ENCODE measurements around the gene TJP2.
"Not testable (repeated sequence)": the region's sequence is repeated elsewhere in the genome, so short reads cannot be mapped to it uniquely, and the experiment has no call there.

The TJP2 gene

DNA sequence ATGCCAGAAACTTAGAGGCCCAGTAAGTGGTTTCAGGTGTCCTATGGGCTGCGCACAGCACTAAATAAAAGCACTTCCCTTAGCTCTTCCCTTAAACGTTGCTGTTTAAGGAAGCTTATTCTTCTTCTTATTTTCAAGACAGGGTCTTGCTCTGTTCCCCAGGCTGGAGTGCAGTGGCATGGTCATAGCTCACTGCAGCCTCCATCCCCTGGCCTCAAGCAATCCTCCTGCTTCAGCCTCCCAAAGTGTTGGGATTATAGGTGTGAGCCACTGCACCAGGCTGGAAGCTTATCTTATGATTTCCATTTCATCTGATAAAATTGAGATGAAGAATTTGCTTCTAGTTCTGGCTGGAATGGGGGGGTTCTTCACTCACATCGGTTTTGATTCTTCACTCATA is 15.6 kb upstream of the TJP2 start:
- TF ChIP-seq CTCF (IDR thresholded peaks at IDR 0.05; ENCODE audit: insufficient read depth, missing control alignments): no peak
- FAIRE-seq (no peak), DNase-seq (ENCODE audit: insufficient read length, low spot score) (no peak)

DNA sequence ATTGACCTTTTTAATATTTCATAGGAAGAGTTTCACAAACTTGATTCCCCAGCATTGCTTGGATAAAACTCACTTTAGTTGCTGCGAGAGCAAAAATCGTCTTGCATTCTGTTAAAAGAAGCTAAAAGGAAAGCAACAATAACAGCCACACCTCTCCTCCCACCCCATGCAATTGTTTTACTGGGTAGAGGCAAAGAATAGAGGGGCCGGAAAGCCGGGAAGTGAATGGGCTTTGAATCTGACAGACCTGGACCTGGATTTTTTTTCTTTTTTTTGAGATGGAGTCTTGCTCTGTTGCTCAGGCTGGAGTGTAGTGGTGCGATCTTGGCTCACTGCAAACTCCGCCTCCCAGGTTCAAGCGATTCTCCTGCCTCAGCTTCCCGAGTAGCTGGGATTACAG is 9.5 kb upstream of the TJP2 start:
- not testable (repeated sequence) for FAIRE-seq; DNase-seq (ENCODE audit: insufficient read length, low spot score)

GRCh38 chr9:69165581-69165980 is 8.5 kb upstream of the TJP2 start:
- no peak for FAIRE-seq
- no peak for TF ChIP-seq CTCF (IDR thresholded peaks at IDR 0.05; ENCODE audit: insufficient read depth, missing control alignments)
- no peak for DNase-seq (ENCODE audit: insufficient read length, low spot score)

DNA sequence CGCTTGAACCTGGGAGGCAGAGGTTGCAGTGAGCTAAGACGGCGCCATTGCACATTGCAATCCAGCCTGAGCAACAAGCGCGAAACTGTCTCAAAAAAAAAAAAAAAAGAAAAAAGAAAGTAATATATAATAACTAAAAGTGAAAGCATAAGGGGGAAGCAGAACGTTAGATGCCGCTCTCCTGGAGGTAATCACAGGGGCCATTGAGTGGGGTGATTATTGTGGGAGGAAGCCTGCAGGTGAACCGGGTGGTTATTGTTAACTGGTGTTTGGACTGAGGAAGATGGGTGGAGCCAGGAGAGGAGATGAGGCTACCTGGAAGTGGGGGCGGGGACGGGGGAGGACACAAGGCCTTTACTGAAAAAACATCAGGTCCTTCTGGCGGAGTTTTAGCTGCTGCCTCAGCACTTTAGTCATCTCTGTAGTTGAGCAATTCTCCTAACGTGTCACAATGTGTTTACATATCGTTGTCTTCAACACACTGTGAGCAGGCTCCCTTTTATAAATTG is 5.3 kb upstream of the TJP2 start:
- DNase-seq (ENCODE audit: insufficient read length, low spot score) (no peak), FAIRE-seq (no peak)

DNA sequence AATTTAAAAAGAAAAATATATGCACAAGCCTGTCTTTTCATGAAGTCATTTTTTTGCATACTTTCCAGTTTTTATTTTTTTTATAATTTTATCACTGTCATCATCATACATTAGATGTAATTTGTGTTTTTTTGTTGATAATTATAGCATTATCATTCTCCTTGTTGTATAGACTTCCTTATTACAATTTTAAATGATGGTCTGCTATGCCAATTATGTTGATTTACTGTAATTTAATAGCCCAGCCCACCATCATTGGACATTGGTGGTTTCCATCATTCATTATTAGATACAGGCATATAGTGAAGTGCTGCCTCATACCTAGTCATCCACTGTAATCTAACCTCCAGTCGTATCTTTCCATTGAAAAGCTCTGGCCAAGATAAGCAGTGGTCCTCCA is 3.8 kb upstream of the TJP2 start:
- DNase-seq (ENCODE audit: insufficient read length, low spot score): no peak
- no peak for TF ChIP-seq CTCF (IDR thresholded peaks at IDR 0.05; ENCODE audit: insufficient read depth, missing control alignments)
- FAIRE-seq: no peak

More for the DNA sequence above, 5.3 kb upstream of the TJP2 start:
- no peak for TF ChIP-seq CTCF (IDR thresholded peaks at IDR 0.05; ENCODE audit: insufficient read depth, missing control alignments)

DNA sequence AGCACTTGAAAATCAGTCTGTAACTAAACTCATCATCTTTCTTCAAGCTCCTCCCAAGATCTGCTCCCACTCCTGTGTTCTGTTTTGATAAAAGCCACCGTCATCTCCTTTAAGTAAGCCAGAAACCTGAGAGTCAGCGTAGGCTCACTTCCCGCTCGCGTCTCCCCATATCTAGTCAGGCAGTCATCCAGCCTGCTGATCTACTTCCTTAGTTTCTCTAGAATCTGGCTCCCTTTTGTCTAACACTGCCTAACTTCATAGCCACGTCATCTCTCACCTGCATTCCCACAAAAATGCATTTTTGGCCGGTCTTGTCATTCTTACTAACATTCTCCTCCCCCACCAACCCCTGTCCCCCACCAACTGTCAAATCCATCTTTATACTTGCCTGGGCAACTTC is 3.0 kb upstream of the TJP2 start:
- TF ChIP-seq CTCF (IDR thresholded peaks at IDR 0.05; ENCODE audit: insufficient read depth, missing control alignments): no peak
- DNase-seq (ENCODE audit: insufficient read length, low spot score): no peak
- FAIRE-seq: no peak

GRCh38 chr9:69171517-69171916 is 2.6 kb upstream of the TJP2 start:
- no peak for TF ChIP-seq CTCF (IDR thresholded peaks at IDR 0.05; ENCODE audit: insufficient read depth, missing control alignments)
- DNase-seq (ENCODE audit: insufficient read length, low spot score): no peak
- no peak for FAIRE-seq

- no peak for TF ChIP-seq CTCF (IDR thresholded peaks at IDR 0.05; ENCODE audit: insufficient read depth, missing control alignments)
- no peak for FAIRE-seq
- no peak for DNase-seq (ENCODE audit: insufficient read length, low spot score)
Observed at GRCh38 chr9:69172895-69173294, 1.2 kb upstream of the TJP2 start.

Data from D721Med (cell line).